ENCODE measurements around the gene MICOS13.

GRCh38 chr19:5705552-5705951 is 25.2 kb upstream of the MICOS13 start:
- TF ChIP-seq RFX5 (IDR thresholded peaks at IDR 0.05; ENCODE audit: low read depth, low read length) = no peak
- TF ChIP-seq SMC3 (IDR thresholded peaks at IDR 0.05; ENCODE audit: borderline replicate concordance, low read length) = no peak
- TF ChIP-seq, protein P1, sequence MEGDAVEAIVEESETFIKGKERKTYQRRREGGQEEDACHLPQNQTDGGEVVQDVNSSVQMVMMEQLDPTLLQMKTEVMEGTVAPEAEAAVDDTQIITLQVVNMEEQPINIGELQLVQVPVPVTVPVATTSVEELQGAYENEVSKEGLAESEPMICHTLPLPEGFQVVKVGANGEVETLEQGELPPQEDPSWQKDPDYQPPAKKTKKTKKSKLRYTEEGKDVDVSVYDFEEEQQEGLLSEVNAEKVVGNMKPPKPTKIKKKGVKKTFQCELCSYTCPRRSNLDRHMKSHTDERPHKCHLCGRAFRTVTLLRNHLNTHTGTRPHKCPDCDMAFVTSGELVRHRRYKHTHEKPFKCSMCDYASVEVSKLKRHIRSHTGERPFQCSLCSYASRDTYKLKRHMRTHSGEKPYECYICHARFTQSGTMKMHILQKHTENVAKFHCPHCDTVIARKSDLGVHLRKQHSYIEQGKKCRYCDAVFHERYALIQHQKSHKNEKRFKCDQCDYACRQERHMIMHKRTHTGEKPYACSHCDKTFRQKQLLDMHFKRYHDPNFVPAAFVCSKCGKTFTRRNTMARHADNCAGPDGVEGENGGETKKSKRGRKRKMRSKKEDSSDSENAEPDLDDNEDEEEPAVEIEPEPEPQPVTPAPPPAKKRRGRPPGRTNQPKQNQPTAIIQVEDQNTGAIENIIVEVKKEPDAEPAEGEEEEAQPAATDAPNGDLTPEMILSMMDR (IDR thresholded peaks at IDR 0.05 in 2 of 3, conservative IDR thresholded peaks at IDR 0.05 in 1 of 3; ENCODE audit: control insufficient read depth in 2 of 3, extremely low read depth in 1 of 3, insufficient read depth in 1 of 3, low read depth in 3 of 3, low read length in 3 of 3) = no peak
- no peak for TF ChIP-seq EGR1 (IDR thresholded peaks at IDR 0.05; ENCODE audit: borderline replicate concordance in 1 of 2, low read depth in 2 of 2, low read length in 2 of 2)
- TF ChIP-seq ATF3 (IDR thresholded peaks at IDR 0.05; ENCODE audit: borderline replicate concordance, extremely low read depth, low read depth, low read length) = no peak

Data from GM12878 (cell line).